Body of pancreas (tissue), 4 donors: Measurements from ENCODE around the gene AKTIP. TPM values are rescaled to one million over a fixed set of nuclear protein-coding genes. Genes with fewer than 3 reads are reported as not detected.
A peak's percentile ranks its signal among the peaks of the same experiment; 100 is the strongest.

Experiments
- ATAC-seq: fragments of 150-250 bp; one replicate; pipeline ENCODE4 v1.9.1; 2016
- DNase-seq, 4 donors: peaks; one replicate each; pipeline ENCODE4 v3.0.0-alpha.2; 2019
- H3K27ac ChIP-seq, 4 donors: fragments of 200-600 bp; sonication (generic); 1 replicate in 3 of 4; 2 replicates in 1 of 4; pipeline versions ENCODE4 v1.5.1 to v1.6.1; 2016 to 2019; ENCODE audit warnings: mild to moderate bottlenecking in 1 of 4, mixed read lengths in 1 of 4, moderate library complexity in 1 of 4
- H3K27me3 ChIP-seq, 2 donors: fragments of 200-600 bp; sonication (generic); one replicate each; pipeline ENCODE4 v1.6.0; 2016; ENCODE audit warnings: mild to moderate bottlenecking in 1 of 2
- H3K36me3 ChIP-seq, 2 donors: fragments of 200-600 bp; sonication (generic); replicated peaks in 1 of 2; 2 replicates each; pipeline ENCODE4 v1.5.1; 2016; ENCODE audit warnings: low read depth in 2 of 2; ENCODE audit not compliant: insufficient read depth in 1 of 2
- H3K4me1 ChIP-seq: fragments of 200-600 bp; sonication (generic); one replicate; pipeline ENCODE4 v1.6.0; 2016
- H3K4me3 ChIP-seq, 2 donors: fragments of 200-600 bp; sonication (generic); 1 replicate in 1 of 2; 2 replicates in 1 of 2; pipeline ENCODE4 v1.5.1; 2016 to 2019
- H3K9me3 ChIP-seq, 3 donors: fragments of 200-600 bp; sonication (generic); 1 replicate in 2 of 3; 2 replicates in 1 of 3; pipeline ENCODE4 v1.5.1; 2016
- CTCF ChIP-seq, 7 experiments: fragments of 450-650 bp in 4 of 7; fragments of 200-600 bp in 3 of 7; sonication (generic) in 3 of 7; IDR thresholded peaks; one replicate each; pipeline ENCODE4 v1.5.1; 2016 to 2019; ENCODE audit warnings: antibody characterized with exemption in 7 of 7
- POLR2A ChIP-seq, 3 donors: fragments of 450-650 bp; IDR thresholded peaks; one replicate each; pipeline ENCODE4 v1.6.1; 2016; ENCODE audit warnings: antibody characterized with exemption in 3 of 3, mild to moderate bottlenecking in 2 of 3
- WGBS, 2 donors: methylation state at CpG; one replicate each; pipeline ENCODE4 v1.1.5; 2017; 5-methylcytosine and 5-hydroxymethylcytosine counted together
- intact Hi-C: fragments of 100-400 bp; cut with DNase I; formaldehyde crosslinking; loops from one replicate; pipeline ENCODE4 v1.15.1; 2023
- total RNA-seq, 2 donors: library from RNA; depleted of rRNA; stranded (reverse); fragments of >200 nt; gene quantifications; one replicate each; pipeline ENCODE4 v1.1.0, GENCODE V29; 2016

The AKTIP gene
- total RNA-seq, 2 donors from 2014 or later, result 32.2 to 40.5 TPM

- intact Hi-C loops, result no loop called here
- H3K4me3 ChIP-seq, result no peak overlapping the region
- 94 to 95% methylated on average over 21 of the region's 21 CpGs for WGBS, 2 donors
Observed at GRCh38 chr16:53523126-53523804, 20.3 kb upstream of the AKTIP start.

GRCh38 chr16:53519417-53520091 lies 16.5 kb upstream of the AKTIP start:
- Histone ChIP-seq H3K4me1 (peaks cover 7% of the 10 kb centered on the region), H3K9me3 (no peaks in the 10 kb centered on the region), H3K36me3 (no peaks in the 10 kb centered on the region), H3K27me3 (no peaks in the 10 kb centered on the region), H3K4me3 (no peak overlapping the region), H3K27ac (peak overlapping the region in 1 of 4 donors; percentile 47)
- ATAC-seq (no peak), DNase-seq (no peak)
- 79 to 85% methylated on average over 8 of the region's 8 CpGs for WGBS, 2 donors
- intact Hi-C loops, result no loop called here
- TF ChIP-seq POLR2A (IDR thresholded peaks at IDR 0.05) (no peak), CTCF (IDR thresholded peaks at IDR 0.05) (no peak)

More at GRCh38 chr16:53523126-53523804, 20.3 kb upstream of the AKTIP start:
- no peaks in the 10 kb centered on the region for H3K36me3 ChIP-seq
- no peak for ATAC-seq
- H3K27me3 ChIP-seq, result no peaks in the 10 kb centered on the region
- no peak for DNase-seq
- peaks cover 7% of the 10 kb centered on the region for H3K4me1 ChIP-seq
- TF ChIP-seq POLR2A (IDR thresholded peaks at IDR 0.05) (no peak), CTCF (IDR thresholded peaks at IDR 0.05) (no peak)
- no peaks in the 10 kb centered on the region for H3K9me3 ChIP-seq
- H3K27ac ChIP-seq, result no peak overlapping the region

GRCh38 chr16:53518550-53519416 lies 15.8 kb upstream of the AKTIP start:
- WGBS, 2 donors, result 71 to 73% methylated on average over 19 of the region's 19 CpGs
- ATAC-seq (peak; percentile 55), DNase-seq (peak in 1 of 4 donors; percentile 36)
- Histone ChIP-seq H3K4me1 (peaks cover 1% of the 10 kb centered on the region), H3K27me3 (no peaks in the 10 kb centered on the region), H3K9me3 (no peaks in the 10 kb centered on the region), H3K36me3 (no peaks in the 10 kb centered on the region), H3K4me3 (no peak overlapping the region), H3K27ac (peak overlapping the region in 2 of 4 donors; percentile 38 to 47)
- intact Hi-C loops, result no loop called here
- TF ChIP-seq CTCF (IDR thresholded peaks at IDR 0.05) (no peak), POLR2A (IDR thresholded peaks at IDR 0.05) (no peak)

- ATAC-seq, result no peak
- H3K4me3 ChIP-seq, result no peak overlapping the region
- H3K4me1 ChIP-seq, result no peaks in the 10 kb centered on the region
- 94 to 97% methylated on average over 4 of the region's 4 CpGs for WGBS, 2 donors
- no peak for TF ChIP-seq POLR2A (IDR thresholded peaks at IDR 0.05)
- no peak for TF ChIP-seq CTCF (IDR thresholded peaks at IDR 0.05)
- intact Hi-C loops, result no loop called here
- DNase-seq, result no peak
- H3K9me3 ChIP-seq, result no peaks in the 10 kb centered on the region
- no peaks in the 10 kb centered on the region for H3K36me3 ChIP-seq
- H3K27ac ChIP-seq, result no peak overlapping the region
- H3K27me3 ChIP-seq, result no peaks in the 10 kb centered on the region
Observed at GRCh38 chr16:53517851-53518250, 14.8 kb upstream of the AKTIP start.
